Spinal cord (tissue), 10 donors: ENCODE data around the gene TAS2R9. TPM values are rescaled to one million over a fixed set of nuclear protein-coding genes. Genes with fewer than 3 reads are reported as not detected.

Experiments used
- DNase-seq, 6 donors: peaks; one replicate each; pipeline versions ENCODE4 v3.0.0 to v3.0.0-alpha.2; 2013 to 2015; ENCODE audit warnings: low spot score in 6 of 6, low read depth in 4 of 6
- H3K27ac ChIP-seq: one replicate; pipeline ENCODE4 v1.5.1; 2013; ENCODE audit warnings: low read depth, low read length, control low read depth
- H3K27me3 ChIP-seq: one replicate; pipeline ENCODE4 v1.6.1; 2013; ENCODE audit warnings: low read length; ENCODE audit not compliant: control insufficient read depth, insufficient read depth
- H3K36me3 ChIP-seq: one replicate; pipeline ENCODE4 v1.6.1; 2013; ENCODE audit warnings: low read length; ENCODE audit not compliant: control insufficient read depth, insufficient read depth
- H3K4me1 ChIP-seq: one replicate; pipeline ENCODE4 v1.6.1; 2013; ENCODE audit warnings: low read length; ENCODE audit not compliant: control insufficient read depth, insufficient read depth
- H3K4me3 ChIP-seq: one replicate; pipeline ENCODE4 v1.5.1; 2013; ENCODE audit warnings: low read depth, low read length, control low read depth
- H3K9me3 ChIP-seq: one replicate; pipeline ENCODE4 v1.6.1; 2013; ENCODE audit warnings: low read length; ENCODE audit not compliant: control insufficient read depth, insufficient read depth
- WGBS: methylation state at CpG from one replicate; pipeline ENCODE4 v1.1.5; 2013; ENCODE audit warnings: missing lambda C conversion rate; ENCODE audit not compliant: insufficient coverage; 5-methylcytosine and 5-hydroxymethylcytosine counted together
- long read RNA-seq, 4 donors: transcript quantifications; one replicate each; lab custom pipeline, GENCODE V29; 2026
- polyA plus RNA-seq, 2 donors: library from polyadenylated mRNA; unstranded; fragments of 120-200 nt; gene quantifications; one replicate each; pipeline ENCODE4 v1.2.1, GENCODE V29; 2013; ENCODE audit not compliant: insufficient read length in 2 of 2
- total RNA-seq, 2 donors: library from RNA; depleted of rRNA in 1 of 2; stranded (reverse); fragments of 120-200 nt in 1 of 2; fragments of >200 nt in 1 of 2; gene quantifications; one replicate each; pipeline versions ENCODE4 v1.2.3 to v1.2.4, GENCODE V29; 2013 to 2014
- donor health status: healthy.

The TAS2R9 gene
- total RNA-seq, result 1 to 10 TPM in 1 of 2 donors, under 1 TPM in 1; 0.44 to 1.4 TPM
- under 1 TPM in 1 of 2 donors, not detected in 1; 0.24 TPM for polyA plus RNA-seq
- long read RNA-seq, donor 1, result 0 reads
- long read RNA-seq, donor 2, result 0 reads
- long read RNA-seq, donor 3, result 0 reads
- long read RNA-seq, donor 4, result 0 reads

DNA sequence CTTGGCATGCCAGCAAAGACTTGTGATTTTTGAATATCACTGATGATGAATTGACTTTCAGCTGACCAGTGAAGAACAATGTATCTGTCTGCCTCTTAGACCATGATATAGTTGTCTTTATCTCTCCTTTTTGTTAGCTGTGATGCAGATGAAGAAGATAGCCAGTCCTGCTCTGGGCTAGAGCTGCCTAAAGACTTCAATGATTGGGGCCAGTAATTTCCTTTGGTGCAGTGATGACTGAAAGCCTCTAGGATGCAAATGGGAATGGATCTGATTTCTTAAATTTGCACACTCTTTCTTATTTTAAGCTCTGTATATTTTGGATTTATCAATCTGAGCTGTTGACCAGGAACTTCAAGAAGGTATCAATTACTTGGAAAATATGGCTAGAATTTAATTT, at the start of gene TAS2R9:
TSS of gene TAS2R9 (minus strand) at position 101 of the 400 bp plus-strand sequence. CDS start at position 8, 93 bp downstream.
- H3K27me3 ChIP-seq, result no peaks in the 10 kb centered on the region
- no peak for DNase-seq
- no peaks in the 10 kb centered on the region for H3K9me3 ChIP-seq
- H3K4me1 ChIP-seq, result no peaks in the 10 kb centered on the region
- H3K27ac ChIP-seq, result no peak within 1 kb of the TSS
- no peak within 1 kb of the TSS for H3K4me3 ChIP-seq
- H3K36me3 ChIP-seq, result no peaks in the 10 kb centered on the region

DNA sequence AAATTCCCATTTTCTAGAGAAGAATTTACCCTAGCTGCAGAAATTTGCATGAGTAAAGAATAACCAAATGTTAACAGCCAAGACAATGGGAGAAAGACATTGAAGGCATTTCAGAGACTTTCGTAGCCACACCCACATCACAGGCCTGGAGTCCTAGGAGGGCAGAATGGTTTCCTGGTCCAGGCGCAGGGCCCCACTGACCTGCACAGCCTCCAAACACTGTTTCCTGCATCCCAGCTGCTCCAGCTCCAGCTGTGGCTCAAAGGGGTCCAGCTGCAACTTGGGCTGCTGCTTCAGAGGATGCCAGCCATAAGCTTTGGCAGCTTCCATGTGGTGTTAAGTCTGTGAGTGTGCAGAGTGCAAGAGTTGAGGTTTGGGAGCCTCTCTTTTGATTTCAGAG, 45.8 kb upstream of the TAS2R9 start:
- no peak overlapping the region for H3K4me3 ChIP-seq
- peaks cover 5% of the 10 kb centered on the region for H3K36me3 ChIP-seq
- DNase-seq, result no peak
- no peaks in the 10 kb centered on the region for H3K4me1 ChIP-seq
- peaks cover 9% of the 10 kb centered on the region for H3K9me3 ChIP-seq
- 90% methylated on average over 2 of the region's 2 CpGs for WGBS
- no peaks in the 10 kb centered on the region for H3K27me3 ChIP-seq
- no peak overlapping the region for H3K27ac ChIP-seq

GRCh38 chr12:10853776-10854175, 43.8 kb upstream of the TAS2R9 start:
- Histone ChIP-seq H3K27ac (no peak overlapping the region), H3K36me3 (peaks cover 5% of the 10 kb centered on the region), H3K4me3 (no peak overlapping the region), H3K9me3 (peaks cover 9% of the 10 kb centered on the region), H3K27me3 (no peaks in the 10 kb centered on the region), H3K4me1 (no peaks in the 10 kb centered on the region)
- WGBS, result 92% methylated on average over 2 of the region's 2 CpGs
- DNase-seq, result no peak

GRCh38 chr12:10851243-10851858, 41.4 kb upstream of the TAS2R9 start:
- Histone ChIP-seq H3K4me1 (no peaks in the 10 kb centered on the region), H3K9me3 (peaks cover 4% of the 10 kb centered on the region), H3K4me3 (no peak overlapping the region), H3K27ac (no peak overlapping the region), H3K27me3 (no peaks in the 10 kb centered on the region), H3K36me3 (peaks cover 7% of the 10 kb centered on the region)
- DNase-seq, result no peak
- 96% methylated on average over 2 of the region's 4 CpGs for WGBS

- H3K4me3 ChIP-seq, result no peak within 1 kb of the TSS
- H3K27me3 ChIP-seq, result no peaks in the 10 kb centered on the region
- no peaks in the 10 kb centered on the region for H3K9me3 ChIP-seq
- DNase-seq, result no peak
- peaks cover 2% of the 10 kb centered on the region for H3K36me3 ChIP-seq
- 100% methylated on average over 1 of the region's 4 CpGs for WGBS
- H3K4me1 ChIP-seq, result no peaks in the 10 kb centered on the region
- no peak within 1 kb of the TSS for H3K27ac ChIP-seq
These were observed 39.5 kb upstream of the TAS2R9 start, which contains the start of gene PRR4 for GRCh38 chr12:10849425-10849878. TSS of gene PRR4 (minus strand) at chr12:10849475. CDS start at chr12:10849437, 38 bp downstream.

- Histone ChIP-seq H3K36me3 (peaks cover 2% of the 10 kb centered on the region), H3K4me3 (no peak overlapping the region), H3K9me3 (no peaks in the 10 kb centered on the region), H3K27me3 (no peaks in the 10 kb centered on the region), H3K27ac (no peak overlapping the region), H3K4me1 (no peaks in the 10 kb centered on the region)
- no peak for DNase-seq
- no CpG with 5 or more reads among the region's 2 CpGs for WGBS
These were observed 37.8 kb upstream of the TAS2R9 start for GRCh38 chr12:10847744-10848143.

GRCh38 chr12:10842862-10843261, 32.9 kb upstream of the TAS2R9 start:
- Histone ChIP-seq H3K27ac (no peak overlapping the region), H3K9me3 (no peaks in the 10 kb centered on the region), H3K36me3 (peaks cover 2% of the 10 kb centered on the region), H3K4me3 (no peak overlapping the region), H3K4me1 (no peaks in the 10 kb centered on the region), H3K27me3 (no peaks in the 10 kb centered on the region)
- no peak for DNase-seq
- WGBS, result 93% methylated on average over 2 of the region's 2 CpGs

GRCh38 chr12:10838461-10838860, 28.5 kb upstream of the TAS2R9 start:
- Histone ChIP-seq H3K27me3 (no peaks in the 10 kb centered on the region), H3K27ac (no peak overlapping the region), H3K9me3 (no peaks in the 10 kb centered on the region), H3K36me3 (no peaks in the 10 kb centered on the region), H3K4me3 (no peak overlapping the region), H3K4me1 (no peaks in the 10 kb centered on the region)
- no CpG with 5 or more reads among the region's 3 CpGs for WGBS
- DNase-seq, result no peak

GRCh38 chr12:10829994-10830393, 20.0 kb upstream of the TAS2R9 start:
- no CpG with 5 or more reads among the region's 1 CpG for whole genome bisulfite sequencing
- H3K27me3 ChIP-seq, result no peaks in the 10 kb centered on the region

DNA sequence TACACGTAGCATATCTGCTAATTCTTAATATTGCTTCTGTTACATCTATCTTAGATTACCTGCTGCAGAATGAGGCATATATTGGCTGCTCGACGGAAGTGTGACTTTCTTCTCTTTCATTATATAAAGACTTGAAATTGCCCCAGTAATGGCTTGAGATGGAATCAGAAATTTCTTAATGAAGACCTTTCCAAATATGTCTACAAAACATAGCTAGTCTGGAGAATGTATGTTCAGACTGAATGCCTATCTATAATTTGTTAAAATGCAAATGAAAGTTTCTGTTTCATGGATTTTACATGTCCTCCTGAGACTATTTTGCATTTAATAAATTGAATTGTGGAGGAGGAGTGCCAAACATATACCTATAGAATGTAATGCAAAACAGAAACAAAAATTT, 16.3 kb upstream of the TAS2R9 start, which contains the start of gene TAS2R10:
TSS of gene TAS2R10 (minus strand) at position 101 of the 400 bp plus-strand sequence. CDS start at position 12, 89 bp downstream.
- no CpG with 5 or more reads among the region's 3 CpGs for WGBS
- H3K27me3 ChIP-seq, result no peaks in the 10 kb centered on the region
- no peak within 1 kb of the TSS for H3K4me3 ChIP-seq
- H3K9me3 ChIP-seq, result no peaks in the 10 kb centered on the region
- H3K27ac ChIP-seq, result no peak within 1 kb of the TSS
- H3K36me3 ChIP-seq, result no peaks in the 10 kb centered on the region
- DNase-seq, result no peak
- H3K4me1 ChIP-seq, result no peaks in the 10 kb centered on the region

More at GRCh38 chr12:10829994-10830393, 20.0 kb upstream of the TAS2R9 start:
- Histone ChIP-seq H3K4me1 (no peaks in the 10 kb centered on the region), H3K9me3 (no peaks in the 10 kb centered on the region), H3K4me3 (no peak overlapping the region), H3K36me3 (no peaks in the 10 kb centered on the region), H3K27ac (no peak overlapping the region)
- DNase-seq, result no peak
